Psoas muscle (tissue), 8 donors: ENCODE measurements around the gene VSTM2B. TPM values are rescaled to one million over a fixed set of nuclear protein-coding genes. Genes with fewer than 3 reads are reported as not detected.

Experiments used
- ATAC-seq, 4 donors: fragments of 200-7000 bp; cut with Tn5 transposase; one replicate each; pipeline ENCODE4 v1.9.1; 2020; ENCODE audit warnings: moderate library complexity in 3 of 4, mild to moderate bottlenecking in 2 of 4
- DNase-seq, 2 donors: peaks; one replicate each; pipeline ENCODE4 v3.0.0-alpha.2; 2020
- H3K27ac ChIP-seq: fragments of 200-600 bp; one replicate; pipeline ENCODE4 v1.8.0; 2022
- H3K27me3 ChIP-seq, 3 donors: fragments of 200-600 bp in 1 of 3; one replicate each; pipeline versions ENCODE4 v1.6.1 to v1.8.0; 2013 to 2022; ENCODE audit warnings: low read length in 2 of 3, mild to moderate bottlenecking in 2 of 3, moderate library complexity in 1 of 3; ENCODE audit not compliant: insufficient read depth in 3 of 3
- H3K36me3 ChIP-seq, 2 donors: fragments of 200-600 bp in 1 of 2; one replicate each; pipeline versions ENCODE4 v1.6.1 to v1.8.0; 2013 to 2022; ENCODE audit warnings: low read depth in 1 of 2, mild to moderate bottlenecking in 1 of 2, moderate library complexity in 1 of 2; ENCODE audit not compliant: insufficient read depth in 1 of 2
- H3K4me1 ChIP-seq: fragments of 200-600 bp; one replicate; pipeline ENCODE4 v1.8.0; 2022
- H3K4me3 ChIP-seq: fragments of 200-600 bp; one replicate; pipeline ENCODE4 v1.8.0; 2022; ENCODE audit warnings: mild to moderate bottlenecking
- H3K9me3 ChIP-seq: fragments of 200-600 bp; one replicate; pipeline ENCODE4 v1.8.0; 2022
- CTCF ChIP-seq: fragments of 200-600 bp; IDR thresholded peaks from one replicate; pipeline ENCODE4 v1.8.0; 2022; ENCODE audit warnings: antibody characterized with exemption
- WGBS, 3 donors: extraction: QIAGEN DNeasy Blood & Tissue Kit; methylation state at CpG; one replicate each; pipeline versions ENCODE4 v1.1.6 to v1.1.7; 2013; 5-methylcytosine and 5-hydroxymethylcytosine counted together
- intact Hi-C, 2 donors: fragments of 100-400 bp; cut with DNase I; formaldehyde crosslinking; loops; one replicate each; pipeline versions ENCODE4 v1.11.0 to v1.14.2; 2022
- polyA plus RNA-seq, 3 donors: library from polyadenylated mRNA; stranded (reverse); fragments of 200-250 nt; gene quantifications; one replicate each; pipeline ENCODE4 v1.2.3, GENCODE V29; 2013
- total RNA-seq, 4 donors: library from RNA; stranded (reverse); fragmentation: NEBNext Ultra II Directional in 2 of 4; extraction: Animal tissue kit (Norgen Biotek cat#: 25700) in 2 of 4; gene quantifications; one replicate each; pipeline versions ENCODE4 v1.2.1 to v1.2.4, GENCODE V29; 2021 to 2023
- donor health status: healthy with polysubstance abuse.
- donor health status: DM: no; HTN: no; CAD: no; lungs with moderate emphysema.
- donor health status: Bipolar disorder and iron deficiency.
- donor health status: healthy.
- donor health status: DM: yes; HTN: yes; CAD: no.
- donor health status: DM: no; HTN: no; CAD: no.
- donor health status: DM: no; HTN: no; CAD: no.
- donor health status: DM: yes; HTN: yes; CAD: no.

VSTM2B gene
- total and polyA plus RNA-seq, 7 donors = not detected

- ATAC-seq (no peak), DNase-seq (no peak)
- TF ChIP-seq CTCF = no peak
- H3K36me3 ChIP-seq = no peaks in the 10 kb centered on the region
- peaks cover 0 to 49% (median 4%) of the 10 kb centered on the region in 3 donors for H3K27me3 ChIP-seq
- intact Hi-C loops = no loop called here
- H3K4me1 ChIP-seq = no peaks in the 10 kb centered on the region
- no peak overlapping the region for H3K27ac ChIP-seq
- no peak overlapping the region for H3K4me3 ChIP-seq
- H3K9me3 ChIP-seq = no peaks in the 10 kb centered on the region
- 74 to 79% (median 78%) methylated on average over 9 of the region's 9 CpGs for WGBS, 3 donors
Observed at GRCh38 chr19:29569038-29569911, 43.5 kb downstream of the VSTM2B start.

- Histone ChIP-seq H3K36me3 (no peaks in the 10 kb centered on the region), H3K9me3 (no peaks in the 10 kb centered on the region), H3K27ac (no peak overlapping the region), H3K27me3 (peaks cover 0 to 62% (median 7%) of the 10 kb centered on the region in 3 donors), H3K4me3 (no peak overlapping the region), H3K4me1 (no peaks in the 10 kb centered on the region)
- ATAC-seq (no peak), DNase-seq (no peak)
- no peak for TF ChIP-seq CTCF
- intact Hi-C loops = no loop called here
- WGBS, 3 donors = 60 to 68% (median 62%) methylated on average over 6 of the region's 6 CpGs
Observed at GRCh38 chr19:29571181-29571580, 45.4 kb downstream of the VSTM2B start.

- DNase-seq = no peak
- Histone ChIP-seq H3K4me3 (no peak overlapping the region), H3K9me3 (no peaks in the 10 kb centered on the region), H3K27ac (no peak overlapping the region), H3K4me1 (no peaks in the 10 kb centered on the region), H3K36me3 (no peaks in the 10 kb centered on the region), H3K27me3 (peaks cover 0 to 80% (median 13%) of the 10 kb centered on the region in 3 donors)
- intact Hi-C loops = no loop called here
- no peak for TF ChIP-seq CTCF
- WGBS, 3 donors = 44 to 48% (median 48%) methylated on average over 7 of the region's 7 CpGs
- no peak for ATAC-seq
Observed at GRCh38 chr19:29573486-29573885, 47.7 kb downstream of the VSTM2B start.

GRCh38 chr19:29574510-29574909, 48.7 kb downstream of the VSTM2B start:
- Histone ChIP-seq H3K36me3 (no peaks in the 10 kb centered on the region), H3K4me3 (no peak overlapping the region), H3K27me3 (peaks cover 0 to 72% (median 14%) of the 10 kb centered on the region in 3 donors), H3K9me3 (no peaks in the 10 kb centered on the region), H3K4me1 (no peaks in the 10 kb centered on the region), H3K27ac (no peak overlapping the region)
- no peak for TF ChIP-seq CTCF
- DNase-seq = no peak
- WGBS, 3 donors = 39 to 60% (median 45%) methylated on average over 3 of the region's 3 CpGs
- intact Hi-C loops = no loop called here
- ATAC-seq = no peak
